Cardiac fibroblast (primary cell): ENCODE measurements around the gene THSD4.
"Not testable (repeated sequence)": the region's sequence is repeated elsewhere in the genome, so short reads cannot be mapped to it uniquely, and the experiment has no call there.

Experiments used
- DNase-seq, 2 donors: peaks; one replicate each; pipeline versions ENCODE4 v3.0.0 to v3.0.0-alpha.2; 2010; ENCODE audit warnings: low read depth in 2 of 2
- H3K4me3 ChIP-seq, 2 donors: replicated peaks in 1 of 2; 1 replicate in 1 of 2; 2 replicates in 1 of 2; pipeline ENCODE4 v1.5.1; 2011; ENCODE audit warnings: low read depth in 2 of 2, low read length in 2 of 2, mild to moderate bottlenecking in 2 of 2, moderate library complexity in 1 of 2
- TF ChIP-seq, protein P1 (sequence below): IDR thresholded peaks from one replicate; pipeline ENCODE4 v1.5.1; 2011; ENCODE audit warnings: low read depth, mild to moderate bottlenecking, low read length, inconsistent platforms

THSD4 gene

DNA sequence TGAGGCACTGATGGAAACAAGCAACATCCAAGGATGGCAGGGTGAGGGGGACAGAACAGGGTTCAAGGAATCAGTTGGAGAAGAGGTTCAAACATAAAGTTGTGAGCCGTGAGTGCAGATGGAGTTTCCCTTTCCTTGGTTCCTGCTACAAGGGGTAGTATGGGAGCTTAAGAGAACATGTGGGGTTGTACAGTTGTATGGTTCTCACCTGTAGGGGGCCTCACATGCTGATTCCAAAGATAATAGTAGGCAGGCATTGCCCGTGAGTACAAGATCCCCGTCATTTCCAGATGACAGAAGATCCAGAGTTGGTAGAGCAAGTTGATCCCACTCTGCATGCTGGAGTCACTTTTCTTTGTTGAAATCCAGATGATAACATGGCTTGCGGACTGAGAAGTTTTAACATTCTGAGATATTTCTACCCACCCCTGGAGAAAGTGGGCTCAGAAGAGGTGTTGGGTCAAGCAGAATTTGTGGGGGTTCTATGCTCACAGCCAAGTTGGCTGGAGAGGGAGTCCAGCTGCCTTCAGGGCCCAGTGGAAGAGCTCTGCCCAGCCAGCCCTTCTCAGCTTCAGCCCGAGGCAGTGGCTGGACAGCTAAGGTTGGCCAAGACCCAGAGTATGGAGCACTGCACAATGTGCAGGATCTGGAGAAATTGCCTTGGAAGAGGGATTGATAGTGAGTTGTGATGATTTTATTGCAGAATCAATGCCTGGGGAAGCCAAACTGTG lies 141.8 kb downstream of the THSD4 start:
- TF ChIP-seq, protein P1, sequence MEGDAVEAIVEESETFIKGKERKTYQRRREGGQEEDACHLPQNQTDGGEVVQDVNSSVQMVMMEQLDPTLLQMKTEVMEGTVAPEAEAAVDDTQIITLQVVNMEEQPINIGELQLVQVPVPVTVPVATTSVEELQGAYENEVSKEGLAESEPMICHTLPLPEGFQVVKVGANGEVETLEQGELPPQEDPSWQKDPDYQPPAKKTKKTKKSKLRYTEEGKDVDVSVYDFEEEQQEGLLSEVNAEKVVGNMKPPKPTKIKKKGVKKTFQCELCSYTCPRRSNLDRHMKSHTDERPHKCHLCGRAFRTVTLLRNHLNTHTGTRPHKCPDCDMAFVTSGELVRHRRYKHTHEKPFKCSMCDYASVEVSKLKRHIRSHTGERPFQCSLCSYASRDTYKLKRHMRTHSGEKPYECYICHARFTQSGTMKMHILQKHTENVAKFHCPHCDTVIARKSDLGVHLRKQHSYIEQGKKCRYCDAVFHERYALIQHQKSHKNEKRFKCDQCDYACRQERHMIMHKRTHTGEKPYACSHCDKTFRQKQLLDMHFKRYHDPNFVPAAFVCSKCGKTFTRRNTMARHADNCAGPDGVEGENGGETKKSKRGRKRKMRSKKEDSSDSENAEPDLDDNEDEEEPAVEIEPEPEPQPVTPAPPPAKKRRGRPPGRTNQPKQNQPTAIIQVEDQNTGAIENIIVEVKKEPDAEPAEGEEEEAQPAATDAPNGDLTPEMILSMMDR: no peak
- DNase-seq: no peak
- no peak overlapping the region for H3K4me3 ChIP-seq

DNA sequence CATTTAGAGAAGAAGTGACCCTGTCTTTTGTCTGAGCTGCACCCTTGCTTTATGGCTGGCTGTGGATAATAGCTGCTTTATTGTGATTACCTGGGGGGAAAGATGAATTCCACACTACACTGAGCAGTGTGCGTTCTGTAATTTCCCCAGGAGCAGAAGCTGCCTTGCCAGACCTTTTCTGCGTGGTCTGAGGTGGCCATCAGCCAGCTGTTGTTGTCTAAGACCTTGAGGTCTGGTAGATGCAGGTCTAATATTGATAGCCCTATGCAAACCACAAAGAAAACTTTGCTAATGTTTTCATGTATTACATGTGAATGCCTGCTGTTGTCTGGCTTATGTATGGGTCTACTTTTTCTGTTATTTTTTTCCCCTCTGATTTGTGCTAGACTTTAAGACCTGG lies 144.6 kb downstream of the THSD4 start:
- no peak overlapping the region for H3K4me3 ChIP-seq
- TF ChIP-seq, protein P1: no peak
- no peak for DNase-seq

DNA sequence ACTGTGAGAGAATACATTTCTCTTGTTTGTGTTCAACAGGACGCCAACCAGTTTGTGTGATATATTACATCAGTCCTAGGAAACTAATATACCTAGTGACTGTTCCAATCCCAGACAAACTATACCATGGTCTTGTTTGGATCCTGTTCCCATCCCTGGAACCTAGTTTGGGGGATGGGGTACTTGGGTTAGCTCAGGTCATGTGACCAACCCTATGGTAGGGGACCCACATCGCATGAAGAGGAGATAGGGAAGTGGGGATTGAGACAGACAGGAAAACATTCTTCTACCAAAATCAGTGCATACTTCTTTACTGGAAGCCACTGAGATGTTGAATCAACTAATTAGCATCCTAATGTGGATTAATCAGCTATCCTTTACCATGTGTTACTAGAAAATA lies 146.1 kb downstream of the THSD4 start:
- TF ChIP-seq, protein P1: no peak
- no peak for DNase-seq
- no peak overlapping the region for H3K4me3 ChIP-seq

DNA sequence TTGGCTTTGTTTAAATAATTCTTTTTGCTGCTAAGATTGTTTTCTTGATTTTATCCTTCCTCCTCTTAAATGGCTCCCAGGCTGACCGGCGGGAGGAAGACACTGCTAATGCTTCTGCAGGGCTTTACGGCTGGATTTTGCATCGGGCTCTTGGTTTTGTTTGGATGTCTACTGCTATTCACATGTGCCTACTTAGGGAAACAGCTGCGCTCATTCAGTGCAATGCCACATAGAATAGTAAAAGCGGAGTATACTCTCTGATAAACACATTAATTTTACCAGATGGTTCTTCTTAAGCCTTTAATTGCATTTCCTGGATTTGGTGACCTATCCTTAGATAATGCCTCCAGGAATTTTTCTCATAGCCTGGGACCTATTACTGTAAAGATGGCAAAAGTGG lies 146.6 kb downstream of the THSD4 start:
- no peak overlapping the region for H3K4me3 ChIP-seq
- no peak for DNase-seq

DNA sequence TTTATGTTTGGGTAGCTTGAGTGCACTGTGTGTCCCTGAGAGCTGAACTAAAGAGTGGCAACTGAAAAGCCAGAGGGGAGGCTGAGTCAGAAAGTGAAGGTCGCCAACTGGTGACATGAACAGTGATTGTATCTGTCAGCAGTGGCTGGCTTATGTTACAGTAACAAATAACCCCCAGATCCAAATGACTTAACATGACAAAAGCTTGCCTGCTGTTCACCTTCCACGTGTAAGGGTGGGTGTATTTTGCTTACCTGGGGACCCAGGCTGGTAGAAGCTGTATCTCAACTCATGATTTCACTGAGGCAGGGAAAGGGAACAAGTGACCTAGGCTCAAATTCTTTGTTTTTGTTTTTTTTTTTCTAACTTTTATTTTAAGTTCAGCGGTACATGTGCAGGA lies 147.3 kb downstream of the THSD4 start:
- TF ChIP-seq, protein P1: no peak
- no peak overlapping the region for H3K4me3 ChIP-seq
- DNase-seq: no peak

More for the DNA sequence above, 146.6 kb downstream of the THSD4 start:
- TF ChIP-seq, protein P1: no peak

DNA sequence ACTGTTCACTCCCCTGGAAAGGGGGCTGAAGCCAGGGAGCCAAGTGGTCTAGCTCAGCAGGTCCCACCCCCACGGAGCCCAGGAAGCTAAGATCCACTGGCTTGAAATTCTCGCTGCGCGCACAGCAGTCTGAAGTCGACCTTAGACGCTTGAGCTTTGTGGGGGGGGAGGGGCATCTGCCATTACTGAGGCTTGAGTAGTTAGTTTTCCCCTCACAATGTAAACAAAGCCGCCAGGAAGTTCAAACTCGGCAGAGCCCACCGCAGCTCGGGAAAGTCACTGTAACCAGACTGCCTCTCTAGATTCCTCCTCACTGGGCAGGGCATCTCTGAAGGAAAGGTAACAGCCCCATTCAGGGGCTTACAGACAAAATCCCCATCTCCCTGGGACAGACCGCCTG lies 150.3 kb downstream of the THSD4 start:
- not testable (repeated sequence) for H3K4me3 ChIP-seq, DNase-seq

DNA sequence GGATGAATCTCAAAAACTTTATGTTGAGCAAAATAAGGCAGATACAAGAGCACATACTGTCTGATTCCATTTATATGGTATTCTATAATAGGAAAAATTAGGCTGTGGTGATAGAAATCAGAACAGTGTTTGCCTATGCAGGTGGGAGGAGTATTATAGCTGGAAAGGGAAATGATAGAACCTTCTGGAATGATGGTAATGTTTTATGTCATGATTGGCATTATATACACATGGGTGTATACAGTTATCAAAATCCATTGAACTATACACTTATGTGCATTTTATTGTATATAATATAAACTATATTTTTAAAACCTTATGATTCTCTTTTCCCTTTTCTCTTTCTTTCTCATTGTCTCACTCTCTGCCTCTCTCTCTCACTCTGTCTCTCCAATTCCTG lies 156.1 kb downstream of the THSD4 start:
- H3K4me3 ChIP-seq: no peak overlapping the region
- no peak for DNase-seq
- TF ChIP-seq, protein P1: no peak
